Caco-2 (cell line): ENCODE measurements around the gene CHPF2. TPM values are rescaled to one million over a fixed set of nuclear protein-coding genes. Genes with fewer than 3 reads are reported as not detected.

Experiments used
- BruUV-seq: library from RNA; stranded (reverse); fragments of 400-500 nt; replicated peaks from 2 replicates; lab custom pipeline; 2021; lab: Mats Ljungman, UMichigan
- CTCF ChIA-PET: fragments of 300-600 bp; sonication (Branson Sonifier 250); formaldehyde crosslinking; loops from one replicate; lab custom pipeline; 2022; ENCODE audit warnings: antibody characterized with exemption; lab: Charles Lee
- POLR2A ChIA-PET: fragments of 300-600 bp; sonication (Branson Sonifier 250); formaldehyde crosslinking; loops from one replicate; lab custom pipeline; 2022; ENCODE audit warnings: antibody characterized with exemption; lab: Charles Lee
- DNase-seq, 2 experiments: peaks; one replicate each; pipeline versions ENCODE4 v3.0.0 to v3.0.0-alpha.2; 2020 to 2022
- H3K27me3 ChIP-seq: replicated peaks from 2 replicates; pipeline ENCODE4 v1.6.0; 2011; ENCODE audit warnings: low read length; ENCODE audit not compliant: control insufficient read depth, insufficient read depth
- H3K36me3 ChIP-seq: 2 replicates; pipeline ENCODE4 v1.5.1; 2011; ENCODE audit warnings: low read length; ENCODE audit not compliant: control insufficient read depth, insufficient read depth
- H3K4me1 ChIP-seq: fragments of 250-450 bp; sonication (Bioruptor Pico); 2 replicates; pipeline ENCODE4 v1.5.1; 2020; ENCODE audit warnings: mild to moderate bottlenecking
- H3K4me3 ChIP-seq: 2 replicates; pipeline ENCODE4 v1.5.1; 2011; ENCODE audit warnings: low read depth, mild to moderate bottlenecking, control low read depth, low read length
- H3K9me3 ChIP-seq: fragments of 250-450 bp; sonication (Bioruptor Pico); 2 replicates; pipeline ENCODE4 v1.5.1; 2020; ENCODE audit warnings: mild to moderate bottlenecking, moderate library complexity
- H3K27ac Mint-ChIP-seq: one replicate; pipeline ENCODE4 v1.8.0; 2022; ENCODE audit warnings: mixed read lengths; ENCODE audit not compliant: unreplicated experiment
- H3K27me3 Mint-ChIP-seq: one replicate; pipeline ENCODE4 v1.8.0; 2022; ENCODE audit warnings: mixed read lengths; ENCODE audit not compliant: insufficient read depth, unreplicated experiment
- H3K36me3 Mint-ChIP-seq: one replicate; pipeline ENCODE4 v1.8.0; 2022; ENCODE audit warnings: mild to moderate bottlenecking, mixed read lengths; ENCODE audit not compliant: insufficient read depth, unreplicated experiment
- H3K4me1 Mint-ChIP-seq: one replicate; pipeline ENCODE4 v1.8.0; 2022; ENCODE audit warnings: low read depth, mixed read lengths; ENCODE audit not compliant: unreplicated experiment
- H3K4me3 Mint-ChIP-seq: one replicate; pipeline ENCODE4 v1.8.0; 2022; ENCODE audit warnings: mild to moderate bottlenecking, moderate library complexity, mixed read lengths; ENCODE audit not compliant: unreplicated experiment
- H3K9me3 Mint-ChIP-seq: one replicate; pipeline ENCODE4 v1.8.0; 2022; ENCODE audit warnings: mixed read lengths; ENCODE audit not compliant: unreplicated experiment
- CTCF ChIP-seq, 2 experiments: fragments of 200-600 bp in 1 of 2; IDR thresholded peaks; 1 replicate in 1 of 2; 2 replicates in 1 of 2; pipeline versions ENCODE4 v1.5.1 to v1.8.0; 2011 to 2022; ENCODE audit warnings: antibody characterized with exemption in 1 of 2, control low read depth in 1 of 2, inconsistent platforms in 1 of 2, low read depth in 1 of 2, low read length in 1 of 2, mild to moderate bottlenecking in 1 of 2, moderate library complexity in 1 of 2; ENCODE audit not compliant: insufficient read depth in 1 of 2, severe bottlenecking in 1 of 2, unreplicated experiment in 1 of 2
- intact Hi-C: fragments of 100-400 bp; cut with micrococcal nuclease; formaldehyde crosslinking; loops from one replicate; pipeline ENCODE4 v1.10.0; 2022; ENCODE audit not compliant: unreplicated experiment
- total RNA-seq: library from RNA; stranded (reverse); gene quantifications from 2 replicates; pipeline ENCODE4 v1.2.3, GENCODE V29; 2022

The CHPF2 gene
- total RNA-seq, 1 experiment from 2014 or later: 34.0 TPM

- Histone ChIP-seq H3K4me3 (no peak overlapping the region), H3K9me3 (no peaks in the 10 kb centered on the region), H3K27me3 (no peaks in the 10 kb centered on the region; the same call in 1 of the 2 replicates), H3K4me1 (no peaks in the 10 kb centered on the region), H3K36me3 (no peaks in the 10 kb centered on the region)
- H3K36me3 Mint-ChIP-seq: no peaks in the 10 kb centered on the region
- H3K9me3 Mint-ChIP-seq: no peaks in the 10 kb centered on the region
- ChIA-PET CTCF (no interaction called here), POLR2A (no interaction called here)
- no peak overlapping the region for H3K4me3 Mint-ChIP-seq
- BruUV-seq: no TSS peak
- no peak for TF ChIP-seq CTCF (IDR thresholded peaks at IDR 0.05; ENCODE audit: insufficient read depth in 1 of 2, low read depth in 1 of 2, low read length in 1 of 2, severe bottlenecking in 1 of 2, unreplicated experiment in 1 of 2)
- H3K27ac Mint-ChIP-seq: no peak overlapping the region
- DNase-seq: no peak
- no peaks in the 10 kb centered on the region for H3K4me1 Mint-ChIP-seq
- intact Hi-C loops: no loop called here
- peaks cover 20% of the 10 kb centered on the region for H3K27me3 Mint-ChIP-seq
These were observed 30.5 kb upstream of the CHPF2 start for GRCh38 chr7:151201751-151202150.

- CTCF ChIA-PET: no interaction called here
- no peak for TF ChIP-seq CTCF (IDR thresholded peaks at IDR 0.05; ENCODE audit: insufficient read depth in 1 of 2, low read depth in 1 of 2, low read length in 1 of 2, severe bottlenecking in 1 of 2, unreplicated experiment in 1 of 2)
- H3K27me3 Mint-ChIP-seq: peaks cover 20% of the 10 kb centered on the region
- no peaks in the 10 kb centered on the region for H3K36me3 ChIP-seq
- H3K27ac Mint-ChIP-seq: no peak overlapping the region
- H3K4me3 ChIP-seq: no peak overlapping the region
- intact Hi-C loops: no loop called here
- H3K9me3 Mint-ChIP-seq: no peaks in the 10 kb centered on the region
- no peak overlapping the region for H3K4me3 Mint-ChIP-seq
- BruUV-seq: no TSS peak
- POLR2A ChIA-PET: no interaction called here
- H3K4me1 Mint-ChIP-seq: no peaks in the 10 kb centered on the region
- no peaks in the 10 kb centered on the region; the same call in 1 of the 2 replicates for H3K27me3 ChIP-seq
- no peak for DNase-seq
- no peaks in the 10 kb centered on the region for H3K9me3 ChIP-seq
- H3K4me1 ChIP-seq: no peaks in the 10 kb centered on the region
- H3K36me3 Mint-ChIP-seq: no peaks in the 10 kb centered on the region
These were observed 29.4 kb upstream of the CHPF2 start for GRCh38 chr7:151202836-151203235.

GRCh38 chr7:151204383-151205032 lies 27.8 kb upstream of the CHPF2 start:
- no peak for DNase-seq
- no peaks in the 10 kb centered on the region; the same call in 1 of the 2 replicates for H3K27me3 ChIP-seq
- no peak overlapping the region for H3K4me3 ChIP-seq
- H3K27me3 Mint-ChIP-seq: peaks cover 20% of the 10 kb centered on the region
- peaks cover 1% of the 10 kb centered on the region for H3K36me3 Mint-ChIP-seq
- H3K9me3 Mint-ChIP-seq: no peaks in the 10 kb centered on the region
- ChIA-PET POLR2A (no interaction called here), CTCF (no interaction called here)
- H3K27ac Mint-ChIP-seq: no peak overlapping the region
- intact Hi-C loops: no loop called here
- no TSS peak for BruUV-seq
- no peaks in the 10 kb centered on the region for H3K9me3 ChIP-seq
- H3K4me1 ChIP-seq: no peaks in the 10 kb centered on the region
- no peak overlapping the region for H3K4me3 Mint-ChIP-seq
- no peak for TF ChIP-seq CTCF (IDR thresholded peaks at IDR 0.05; ENCODE audit: insufficient read depth in 1 of 2, low read depth in 1 of 2, low read length in 1 of 2, severe bottlenecking in 1 of 2, unreplicated experiment in 1 of 2)
- H3K4me1 Mint-ChIP-seq: no peaks in the 10 kb centered on the region
- no peaks in the 10 kb centered on the region for H3K36me3 ChIP-seq
